PC-3 (cell line): ENCODE measurements around the gene PLXNA3. TPM values are rescaled to one million over a fixed set of nuclear protein-coding genes. Genes with fewer than 3 reads are reported as not detected.

ENCODE experiments used
- ATAC-seq: fragments of 200-7000 bp; cut with Tn5 transposase; 2 replicates; pipeline ENCODE4 v1.9.1; 2020; ENCODE audit warnings: mild to moderate bottlenecking, moderate library complexity
- BruUV-seq: library from RNA; stranded (reverse); fragments of 400-500 nt; replicated peaks from 2 replicates; lab custom pipeline; 2021; lab: Mats Ljungman, UMichigan
- CTCF ChIA-PET: fragments of 300-600 bp; sonication (Branson Sonifier 250); formaldehyde crosslinking; loops from one replicate; lab custom pipeline; 2022; ENCODE audit warnings: antibody characterized with exemption; lab: Charles Lee
- POLR2A ChIA-PET: fragments of 300-600 bp; sonication (Branson Sonifier 250); formaldehyde crosslinking; loops from one replicate; lab custom pipeline; 2022; ENCODE audit warnings: antibody characterized with exemption; ENCODE audit not compliant: unreplicated experiment; lab: Charles Lee
- DNase-seq: peaks from one replicate; pipeline ENCODE4 v3.0.0-alpha.2; 2015
- H2AFZ ChIP-seq: fragments of 300-600 bp; sonication (generic); 2 replicates; pipeline ENCODE4 v1.6.0; 2016; ENCODE audit warnings: antibody characterized with exemption, low read length
- H3F3A ChIP-seq: fragments of 300-600 bp; sonication (generic); one replicate; pipeline ENCODE4 v1.6.0; 2017; ENCODE audit warnings: antibody characterized with exemption, low read length, control low read depth, mild to moderate bottlenecking; ENCODE audit not compliant: unreplicated experiment
- H3K27ac ChIP-seq: fragments of 300-600 bp; sonication (generic); 2 replicates; pipeline ENCODE4 v1.5.1; 2016; ENCODE audit warnings: mild to moderate bottlenecking, low read length
- H3K27me3 ChIP-seq: fragments of 300-600 bp; sonication (generic); 2 replicates; pipeline ENCODE4 v1.6.1; 2016; ENCODE audit warnings: low read length, mixed read lengths
- H3K36me3 ChIP-seq: fragments of 300-600 bp; sonication (generic); 2 replicates; pipeline ENCODE4 v1.6.1; 2016; ENCODE audit warnings: low read depth, mixed run types, low read length, mixed read lengths
- H3K4me1 ChIP-seq: fragments of 300-600 bp; sonication (generic); 2 replicates; pipeline ENCODE4 v1.5.1; 2016; ENCODE audit warnings: low read length; ENCODE audit not compliant: insufficient read depth
- H3K4me2 ChIP-seq: fragments of 300-600 bp; sonication (generic); 2 replicates; pipeline ENCODE4 v1.6.0; 2016; ENCODE audit warnings: low read length
- H3K4me3 ChIP-seq: fragments of 300-600 bp; sonication (generic); 2 replicates; pipeline ENCODE4 v1.5.1; 2016; ENCODE audit warnings: mild to moderate bottlenecking, low read length, mixed read lengths
- H3K79me2 ChIP-seq: fragments of 300-600 bp; sonication (generic); 2 replicates; pipeline ENCODE4 v1.6.1; 2017; ENCODE audit warnings: low read length, mixed read lengths
- H3K9ac ChIP-seq: fragments of 300-600 bp; sonication (generic); 2 replicates; pipeline ENCODE4 v1.6.0; 2016; ENCODE audit warnings: mild to moderate bottlenecking, low read length
- H3K9me2 ChIP-seq: fragments of 300-600 bp; sonication (generic); replicated peaks from 2 replicates; pipeline ENCODE4 v1.6.1; 2016; ENCODE audit warnings: mixed run types, low read length, mixed read lengths
- H3K9me3 ChIP-seq: fragments of 300-600 bp; sonication (generic); 2 replicates; pipeline ENCODE4 v1.6.1; 2016; ENCODE audit warnings: low read length, mixed read lengths
- H4K20me1 ChIP-seq: fragments of 300-600 bp; sonication (generic); 2 replicates; pipeline ENCODE4 v1.6.1; 2016; ENCODE audit warnings: low read length, mixed read lengths
- CTCF ChIP-seq: fragments of 300-600 bp; sonication (generic); conservative IDR thresholded peaks from 2 replicates; pipeline ENCODE4 v1.5.1; 2017; ENCODE audit warnings: antibody characterized with exemption, low read depth, mild to moderate bottlenecking, low read length
- EZH2 ChIP-seq: fragments of 300-600 bp; sonication (generic); IDR thresholded peaks from one replicate; pipeline ENCODE4 v1.6.1; 2017; ENCODE audit warnings: antibody characterized with exemption, mild to moderate bottlenecking, low read length; ENCODE audit not compliant: unreplicated experiment
- EZH2phosphoT487 ChIP-seq: fragments of 300-600 bp; sonication (generic); IDR thresholded peaks from 2 replicates; pipeline ENCODE4 v1.6.1; 2018; ENCODE audit warnings: mild to moderate bottlenecking, antibody characterized with exemption, low read length, borderline replicate concordance
- intact Hi-C: fragments of 100-400 bp; cut with micrococcal nuclease; formaldehyde crosslinking; loops from 2 replicates; pipeline ENCODE4 v1.9.0; 2023
- total RNA-seq: library from RNA; depleted of rRNA; stranded (reverse); fragments of >200 nt; gene quantifications from 2 replicates; pipeline ENCODE4 v1.2.3, GENCODE V29; 2014

Gene PLXNA3
- total RNA-seq, 1 experiment from 2014 or later = 5.3 TPM

GRCh38 chrX:154476821-154477220 lies 18.7 kb downstream of the PLXNA3 start:
- H3K27ac ChIP-seq = no peak overlapping the region
- H3F3A ChIP-seq = no peaks in the 10 kb centered on the region
- no peaks in the 10 kb centered on the region for H3K36me3 ChIP-seq
- H3K79me2 ChIP-seq = 0 out of 2 replicates have a peak, but pooled peaks cover 4% of the 10 kb centered on the region
- no peaks in the 10 kb centered on the region for H3K9me2 ChIP-seq
- no peak overlapping the region for H3K9ac ChIP-seq
- TF ChIP-seq EZH2 = no peak
- TF ChIP-seq EZH2phosphoT487 = no peak
- TF ChIP-seq CTCF = no peak
- ATAC-seq (no peak), DNase-seq (no peak)
- ChIA-PET POLR2A (no interaction called here), CTCF (no interaction called here)
- H3K4me1 ChIP-seq = peaks cover 12% of the 10 kb centered on the region
- no peaks in the 10 kb centered on the region for H4K20me1 ChIP-seq
- no peak overlapping the region for H2AFZ ChIP-seq
- H3K4me2 ChIP-seq = no peak overlapping the region
- intact Hi-C loops = loop anchor here (5.0 kb wide), 1 partner anchor 35 kb away; the partner anchor contains the start of gene FAM50A
- no peak overlapping the region for H3K4me3 ChIP-seq
- no peaks in the 10 kb centered on the region for H3K27me3 ChIP-seq
- no TSS peak for BruUV-seq
- H3K9me3 ChIP-seq = no peaks in the 10 kb centered on the region

GRCh38 chrX:154477891-154478477 lies 19.9 kb downstream of the PLXNA3 start:
- POLR2A ChIA-PET = interaction anchor here (1.0 kb wide), 1 partner anchor 12 kb away, joined by 4 read pairs; the partner anchor contains the start of gene SLC10A3
- H3K36me3 ChIP-seq = no peaks in the 10 kb centered on the region
- peak overlapping the region; percentile 90 for H2AFZ ChIP-seq
- no peak overlapping the region for H3K27ac ChIP-seq
- H3K9me2 ChIP-seq = no peaks in the 10 kb centered on the region
- intact Hi-C loops = loop anchor here (5.0 kb wide), 1 partner anchor 36 kb away; the partner anchor contains the start of gene FAM50A
- peaks cover 12% of the 10 kb centered on the region for H3K4me1 ChIP-seq
- TSS peak; percentile 94 for BruUV-seq
- peak overlapping the region; percentile 72 for H3K4me3 ChIP-seq
- no peaks in the 10 kb centered on the region for H3F3A ChIP-seq
- ATAC-seq (peak; percentile 9), DNase-seq (no peak)
- H3K27me3 ChIP-seq = no peaks in the 10 kb centered on the region
- H3K9ac ChIP-seq = peak overlapping the region; percentile 60
- H3K79me2 ChIP-seq = 0 out of 2 replicates have a peak, but pooled peaks cover 4% of the 10 kb centered on the region
- CTCF ChIA-PET = no interaction called here
- H4K20me1 ChIP-seq = no peaks in the 10 kb centered on the region
- no peaks in the 10 kb centered on the region for H3K9me3 ChIP-seq
- no peak for TF ChIP-seq EZH2phosphoT487
- TF ChIP-seq EZH2 = no peak
- TF ChIP-seq CTCF = no peak
- H3K4me2 ChIP-seq = peak overlapping the region; percentile 94
